ENCODE data around the gene ADPGK. TPM values are rescaled to one million over a fixed set of nuclear protein-coding genes. Genes with fewer than 3 reads are reported as not detected.

Gene ADPGK
- total RNA-seq, 1 experiment from 2014 or later, result 109 TPM

DNA sequence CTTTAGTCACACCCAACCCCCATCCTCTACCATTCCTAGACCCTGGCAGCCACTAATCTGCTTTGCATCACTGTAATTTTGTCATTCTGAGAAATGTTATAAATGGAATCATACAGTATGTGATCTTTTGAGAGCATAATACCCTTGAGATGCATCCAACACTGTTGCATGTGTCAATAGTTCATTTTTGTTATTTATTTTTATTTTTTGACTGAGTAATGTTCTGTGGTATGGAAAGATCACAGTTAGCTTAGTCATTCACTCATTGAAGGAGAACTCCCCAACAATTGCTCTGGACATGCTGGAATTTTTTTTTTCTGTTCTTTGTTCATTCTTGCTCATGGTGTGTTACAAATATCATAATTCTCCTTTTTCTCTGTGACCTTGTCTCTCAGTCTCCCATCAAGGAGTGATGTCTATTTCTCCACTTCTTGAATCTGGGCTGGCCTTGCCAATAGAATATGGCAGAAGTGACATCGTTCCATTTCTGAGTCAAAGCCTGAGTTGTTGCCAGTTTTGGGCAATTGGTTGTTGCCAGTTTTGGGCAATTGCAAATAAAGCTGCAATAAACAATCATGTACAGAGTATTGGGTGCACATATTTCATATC, 6.8 kb upstream of the ADPGK start:
- no peak for DNase-seq (ENCODE audit: low spot score)

DNA sequence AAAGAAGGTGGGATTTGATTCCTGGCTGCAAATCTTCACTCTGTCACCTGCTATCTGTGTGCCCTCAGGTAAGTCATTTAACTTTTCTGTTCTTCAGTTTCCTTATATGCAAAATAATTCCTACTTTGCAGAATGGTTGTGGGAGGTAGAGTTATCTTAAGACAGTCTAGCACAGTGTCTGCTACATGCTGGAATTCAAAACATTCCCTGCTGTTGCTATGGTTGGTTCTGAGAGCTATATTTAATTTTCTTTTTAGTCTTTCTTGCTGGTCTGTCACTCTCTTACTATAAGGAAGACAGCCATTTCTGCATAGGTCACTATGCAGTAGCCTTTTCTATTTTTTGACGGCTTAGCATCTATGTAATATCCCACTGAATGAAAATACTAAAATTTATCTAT, 4.0 kb upstream of the ADPGK start:
- no peak for DNase-seq (ENCODE audit: low spot score)

DNA sequence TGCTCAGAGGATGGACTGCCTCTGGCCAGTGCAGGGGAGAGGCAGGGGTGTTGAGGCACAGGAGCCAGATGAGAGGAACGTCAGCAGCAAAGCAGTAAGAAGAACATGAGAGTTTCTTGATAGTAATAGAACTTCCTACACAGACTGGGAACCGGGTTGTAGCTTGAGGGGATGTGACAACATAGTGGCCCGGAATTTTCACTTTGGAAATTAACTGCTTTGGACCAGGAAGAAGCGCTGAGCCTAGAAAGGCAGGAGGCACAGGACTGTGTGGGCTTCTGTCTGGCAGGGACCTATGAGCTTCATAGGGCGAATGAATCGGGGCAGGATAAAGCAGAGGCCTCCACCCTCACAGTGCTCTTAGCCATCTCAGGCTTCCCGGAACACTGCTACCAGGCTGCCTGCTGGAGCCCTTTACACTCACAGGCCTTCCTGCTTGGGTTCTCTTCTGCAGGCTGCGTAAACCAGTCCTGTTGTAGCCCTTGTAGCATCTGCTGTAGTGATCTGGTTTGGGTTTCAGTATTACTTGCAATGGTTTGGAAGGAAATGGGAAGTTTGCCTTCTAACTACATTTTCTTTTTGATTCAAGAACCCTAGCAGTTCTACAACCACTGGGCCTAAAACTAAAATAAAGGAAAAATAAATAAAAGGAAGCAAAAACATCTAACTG, 3.3 kb upstream of the ADPGK start:
- DNase-seq (ENCODE audit: low spot score), result no peak

DNA sequence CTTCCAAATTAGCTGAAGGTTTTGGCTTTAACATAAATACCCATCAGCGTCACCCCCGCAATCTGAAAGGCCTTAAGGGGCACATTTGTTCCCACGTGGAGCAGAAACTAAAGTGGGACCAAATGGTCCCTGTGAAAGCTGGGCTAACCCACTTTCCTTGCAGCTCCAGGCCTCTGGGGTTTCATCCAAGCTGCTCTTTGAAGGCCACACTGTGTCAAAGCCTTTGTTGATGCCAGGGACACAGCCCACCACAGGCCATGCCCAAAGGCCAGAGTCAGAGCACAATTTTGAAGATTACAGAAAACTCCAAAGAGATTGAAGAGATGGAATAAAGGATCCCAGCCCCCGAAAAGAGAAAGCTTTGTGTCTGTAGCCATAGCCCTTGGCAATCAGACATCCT, 2.7 kb upstream of the ADPGK start:
- no peak for DNase-seq (ENCODE audit: low spot score)

DNA sequence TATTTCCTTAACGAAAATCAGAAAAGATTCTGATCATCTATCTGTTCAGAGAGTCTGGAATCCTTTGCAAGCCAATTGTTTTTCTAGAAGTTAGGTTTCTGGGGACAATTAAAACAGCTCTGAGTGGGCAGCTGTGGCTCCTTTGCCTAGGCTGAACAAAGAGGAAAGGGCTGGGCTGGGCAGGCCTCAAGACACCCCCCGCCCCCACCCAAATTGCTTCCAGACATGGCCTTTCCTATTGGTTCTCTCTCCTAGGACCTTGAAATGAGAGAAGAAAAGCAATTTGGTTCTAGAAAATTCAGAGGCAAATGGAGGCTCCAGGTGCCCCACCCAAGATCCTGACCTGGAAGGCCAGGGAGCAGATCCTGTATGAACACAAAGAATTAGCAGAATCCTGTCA, 2.3 kb upstream of the ADPGK start:
- DNase-seq (ENCODE audit: low spot score), result no peak

DNA sequence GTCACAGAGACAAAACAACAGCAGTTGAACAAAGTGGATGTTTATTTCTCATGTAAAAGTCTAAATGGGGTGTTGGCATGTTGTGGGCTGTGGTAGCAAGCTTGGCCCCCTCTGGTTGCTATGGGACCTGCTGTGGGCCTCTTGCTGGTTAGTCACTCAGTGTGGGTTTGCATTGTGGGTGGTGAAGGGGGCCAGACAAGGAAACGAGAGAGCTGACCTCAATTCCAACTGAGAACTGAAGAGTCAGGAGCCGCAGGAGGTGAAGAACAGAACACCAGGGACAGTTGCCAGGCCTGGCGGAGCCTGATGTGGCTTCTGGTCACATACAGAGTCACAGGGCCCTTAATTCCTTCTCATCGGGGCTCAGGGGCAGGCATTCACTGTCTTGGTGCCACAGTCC, 1.9 kb upstream of the ADPGK start:
- DNase-seq (ENCODE audit: low spot score), result no peak

DNA sequence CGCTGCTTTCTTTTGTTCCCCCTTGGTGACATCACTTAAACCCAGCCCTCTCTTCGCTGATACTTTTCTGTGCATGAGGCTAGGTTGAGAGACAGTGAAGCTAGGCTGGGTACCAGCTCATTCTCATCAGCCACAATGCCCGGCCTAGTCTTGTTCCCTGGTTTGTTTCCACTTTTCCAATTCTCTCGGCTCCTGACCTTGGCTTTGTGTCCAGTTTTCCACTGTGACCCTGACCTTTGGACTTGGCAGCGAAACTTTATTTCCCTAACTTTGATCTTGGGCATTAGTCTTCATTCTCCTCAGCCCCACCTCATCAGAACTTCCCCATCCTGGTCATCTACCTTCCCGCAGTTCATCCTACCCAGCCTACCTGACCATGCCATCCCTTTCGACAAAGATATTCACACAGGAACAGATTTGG, 908 bp upstream of the ADPGK start:
- DNase-seq (ENCODE audit: low spot score), result no peak

DNA sequence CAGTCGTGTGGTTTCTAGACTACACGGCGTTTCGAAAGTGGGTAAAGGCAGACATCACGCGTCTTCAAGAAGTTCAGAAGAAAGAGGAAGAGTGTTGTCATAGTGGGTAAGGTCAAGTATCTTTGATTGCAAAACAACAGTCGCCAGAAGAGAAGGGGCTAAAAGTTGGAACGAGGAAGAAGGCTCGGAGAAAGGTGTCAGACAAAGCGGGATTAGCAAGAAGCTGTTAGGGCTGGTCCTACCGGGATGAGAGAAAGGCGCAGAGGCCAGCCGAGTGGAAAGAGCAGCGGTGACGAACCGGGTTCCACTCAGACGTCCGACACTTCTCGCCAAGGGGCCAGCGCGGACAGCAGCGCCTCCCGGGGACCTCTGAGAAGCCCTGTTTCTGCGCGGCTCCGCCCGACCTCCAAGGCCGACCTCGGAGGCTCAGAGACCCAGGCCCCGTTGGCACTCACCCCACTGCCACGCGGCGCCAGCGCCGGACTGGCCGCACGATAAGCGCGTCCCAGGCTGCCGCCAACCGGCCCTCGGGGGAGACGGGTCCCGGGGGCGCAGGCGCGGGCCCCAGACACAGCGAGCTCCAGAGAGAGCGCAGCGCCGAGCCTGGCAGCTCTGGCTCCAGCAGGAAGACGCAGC, 436 bp downstream of the ADPGK start:
- peak; percentile 65 for DNase-seq (ENCODE audit: low spot score)

DNA sequence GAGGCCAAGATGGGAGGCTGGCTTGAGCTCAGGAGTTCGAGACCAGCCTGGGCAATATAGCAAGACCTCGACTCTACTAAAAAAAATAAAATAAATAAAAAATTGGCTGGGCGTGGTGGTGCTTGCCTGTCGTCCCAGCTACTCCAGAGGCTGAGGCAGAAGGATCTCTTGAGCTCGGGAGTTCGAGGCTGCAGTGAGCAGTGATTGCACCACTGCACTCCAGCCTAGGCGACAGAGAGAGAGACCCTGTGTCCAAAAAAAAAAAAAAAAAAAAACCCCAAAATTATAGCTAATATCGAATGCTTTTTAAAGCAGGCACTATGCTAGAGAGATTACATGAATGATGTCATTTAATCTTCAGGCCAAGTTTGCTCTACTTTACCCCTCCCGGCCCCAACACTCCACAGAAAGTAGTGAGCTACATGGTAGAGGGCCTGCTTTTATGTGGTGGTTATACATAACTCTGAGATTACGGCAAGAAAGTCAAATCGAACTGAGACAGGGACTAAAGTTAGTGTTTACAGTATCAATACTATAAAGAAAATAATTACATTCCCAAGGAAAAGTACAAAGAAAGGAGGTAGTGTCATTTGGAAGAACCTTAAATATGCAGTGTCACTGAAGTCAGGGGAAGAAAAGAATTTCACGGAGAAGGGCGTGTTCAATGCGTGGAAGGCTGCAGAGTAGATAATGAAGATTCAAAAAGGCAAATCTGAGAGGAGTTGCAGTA, 1.1 kb downstream of the ADPGK start:
- DNase-seq (ENCODE audit: low spot score), result no peak

DNA sequence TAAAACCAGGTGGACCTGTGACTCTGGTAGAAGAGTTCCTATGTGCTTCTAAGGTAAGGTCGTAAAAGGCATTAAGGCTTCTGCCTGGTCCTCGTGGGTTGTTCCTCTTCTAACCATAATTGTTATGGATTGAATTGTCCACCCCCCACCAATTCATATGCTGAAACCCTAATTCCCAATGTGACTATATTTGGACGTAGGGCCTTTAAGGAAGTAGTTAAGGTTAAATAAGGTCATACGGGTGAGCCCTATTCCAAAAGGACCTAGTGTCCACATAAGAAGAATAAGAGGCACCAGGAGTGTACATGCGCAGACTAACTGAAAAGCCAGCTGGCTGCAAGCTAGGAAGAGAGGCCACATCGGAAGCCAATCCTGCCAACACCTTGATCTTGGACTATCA, 1.9 kb downstream of the ADPGK start:
- DNase-seq (ENCODE audit: low spot score), result no peak

DNA sequence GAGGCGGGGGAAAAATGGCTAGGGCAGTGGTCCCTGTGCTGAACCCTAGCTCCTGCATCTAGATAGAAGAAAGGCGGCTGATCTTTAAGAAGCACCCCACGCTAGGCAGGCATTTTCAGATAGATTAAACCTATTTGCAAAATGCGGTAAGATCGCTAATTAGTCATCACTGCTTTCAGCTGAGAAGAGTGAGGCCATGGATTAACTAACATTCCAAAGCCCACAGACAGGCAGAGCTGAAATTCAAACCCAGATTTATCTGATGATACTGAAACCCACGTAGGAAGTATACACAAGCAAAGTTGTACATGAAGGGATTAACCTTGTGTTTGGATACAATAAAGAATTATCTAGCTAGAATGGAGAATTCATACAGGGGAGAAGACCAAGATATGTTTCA, 4.8 kb downstream of the ADPGK start:
- no peak for DNase-seq (ENCODE audit: low spot score)

DNA sequence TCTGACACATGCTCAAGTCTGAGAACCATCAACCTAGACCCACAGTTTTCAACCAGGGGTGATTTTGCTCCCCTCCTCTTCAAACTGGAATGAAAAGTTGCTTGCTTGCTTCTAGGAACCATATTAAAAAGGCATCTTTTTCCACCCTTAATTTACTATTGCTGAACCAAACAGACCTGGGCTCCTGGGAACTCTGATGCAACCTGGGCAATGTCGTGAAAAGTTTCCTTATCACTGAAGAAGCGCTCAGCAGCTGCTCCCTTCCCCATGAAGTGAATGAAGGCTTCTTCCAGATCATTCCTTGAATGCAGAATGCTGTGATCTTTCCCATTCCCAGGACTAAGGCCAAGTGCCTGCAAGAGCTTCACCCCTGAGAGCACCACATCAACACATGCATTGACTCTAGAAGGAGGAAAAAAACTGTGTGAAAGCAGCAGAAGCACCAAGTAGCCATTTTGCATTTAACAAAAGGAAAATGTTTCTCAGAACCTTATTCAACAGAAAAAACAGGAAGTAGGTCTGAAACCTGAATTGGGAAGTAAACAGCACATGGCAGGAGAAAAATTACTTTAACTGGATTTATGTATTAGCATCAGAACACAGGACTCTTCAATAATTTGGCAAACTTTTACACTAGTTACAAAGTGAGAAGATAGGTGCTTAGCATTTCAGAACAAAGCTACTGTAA, 8.7 kb downstream of the ADPGK start:
- DNase-seq (ENCODE audit: low spot score), result no peak

DNA sequence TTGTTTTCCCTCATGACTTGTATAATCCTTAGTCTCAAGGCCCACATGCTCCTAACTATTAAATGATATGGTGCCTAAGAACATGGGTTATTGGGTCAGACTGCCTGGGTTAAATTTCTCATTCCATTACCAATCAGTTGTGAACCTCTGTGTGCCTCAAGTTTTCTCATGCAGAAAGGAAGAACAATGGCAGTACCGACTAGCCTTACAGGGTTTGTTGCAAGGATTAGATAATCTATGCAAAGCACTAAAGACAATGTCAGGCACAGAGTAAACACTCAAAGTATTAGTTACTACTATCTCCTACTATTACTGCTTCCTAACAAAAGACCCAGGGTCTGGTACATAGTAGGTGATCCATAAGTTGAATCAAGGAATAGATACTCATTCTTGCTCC, 12.2 kb downstream of the ADPGK start:
- DNase-seq (ENCODE audit: low spot score), result no peak

DNA sequence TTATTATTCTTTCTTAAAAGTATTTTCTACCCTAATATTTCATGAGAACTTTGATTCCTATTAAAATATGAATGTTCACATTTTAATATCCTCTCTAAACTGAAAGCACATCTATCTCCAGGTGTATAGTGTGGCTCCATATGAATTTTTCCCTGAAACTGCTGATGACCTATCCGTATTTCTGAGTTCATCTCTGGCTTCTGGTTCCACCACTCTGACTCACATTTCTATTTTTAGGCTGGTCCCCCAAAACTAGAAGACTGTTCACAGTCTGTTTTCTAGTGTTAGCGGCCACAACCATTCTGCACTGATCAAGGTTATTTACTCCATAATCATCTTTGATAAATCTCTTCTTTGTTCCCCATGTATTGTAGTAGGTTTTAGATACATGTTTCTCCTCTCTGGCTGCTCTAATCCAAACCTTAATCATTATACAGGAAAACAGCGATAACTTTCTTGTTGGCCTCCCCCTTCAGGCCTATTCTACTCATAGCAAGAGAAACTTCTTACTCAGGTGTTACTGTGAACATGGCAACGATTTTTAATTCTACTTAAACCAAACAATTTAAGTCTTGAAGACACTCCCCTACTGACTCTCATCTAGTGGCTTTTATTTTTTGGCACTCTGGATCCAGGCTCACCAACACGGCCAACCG, 12.8 kb downstream of the ADPGK start:
- peak; percentile 21 for DNase-seq (ENCODE audit: low spot score)

DNA sequence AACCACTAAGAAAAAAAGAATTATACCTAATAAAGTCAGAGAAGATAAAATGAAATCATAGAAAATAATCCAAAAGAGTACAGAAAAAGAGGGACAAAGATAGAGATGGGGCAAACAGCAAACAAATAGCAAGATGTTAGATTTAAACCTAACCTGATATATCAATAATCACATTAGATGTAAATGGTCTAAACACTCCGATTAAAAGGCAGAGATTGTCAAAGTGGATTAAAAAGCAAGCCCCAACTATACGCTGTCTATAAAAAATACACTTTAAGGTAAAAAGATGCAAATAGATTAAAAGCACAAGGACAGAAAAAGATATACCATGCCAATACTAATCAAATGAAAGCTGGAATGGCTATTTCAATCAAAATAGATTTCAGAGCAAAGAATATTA, 16.8 kb downstream of the ADPGK start:
- DNase-seq (ENCODE audit: low spot score), result no peak

DNA sequence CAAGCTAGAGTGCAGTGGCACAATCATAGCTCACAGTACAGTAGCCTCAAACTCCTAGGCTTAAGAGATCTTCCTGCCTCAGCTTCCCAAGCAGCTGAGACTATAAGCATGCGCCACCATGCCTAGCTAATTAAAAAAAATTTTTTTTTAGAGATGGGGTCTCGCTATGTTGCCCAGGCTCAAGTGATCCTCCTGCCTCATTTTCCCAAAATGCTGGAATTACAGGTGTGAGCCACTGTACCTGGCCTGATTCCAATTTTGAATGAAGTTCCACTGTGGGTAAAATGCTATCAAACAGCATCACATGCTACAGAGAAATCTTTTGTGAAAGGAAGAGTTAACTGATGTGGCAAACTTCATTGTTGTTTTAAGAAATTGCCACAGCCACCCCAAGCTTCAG, 17.5 kb downstream of the ADPGK start:
- DNase-seq (ENCODE audit: low spot score), result no peak

DNA sequence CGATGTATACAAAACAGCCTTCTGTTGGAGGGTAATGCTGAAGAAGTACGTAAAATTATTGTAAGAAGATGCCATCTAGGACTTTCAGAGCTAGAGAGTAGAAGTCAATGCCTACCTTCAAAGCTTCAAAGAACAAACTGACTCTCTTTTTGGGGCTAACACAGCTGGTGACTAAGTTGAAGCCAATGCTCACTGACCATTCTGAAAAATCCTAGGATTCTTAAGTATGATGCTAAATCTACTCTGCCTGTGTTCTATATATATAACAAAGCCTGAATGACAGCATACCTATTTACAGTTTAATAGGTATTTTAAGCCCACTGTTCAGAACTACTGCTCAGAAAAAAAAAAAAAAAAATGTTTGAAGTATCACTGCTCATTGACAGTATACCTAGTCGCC, 18.9 kb downstream of the ADPGK start:
- no peak for DNase-seq (ENCODE audit: low spot score)

DNA sequence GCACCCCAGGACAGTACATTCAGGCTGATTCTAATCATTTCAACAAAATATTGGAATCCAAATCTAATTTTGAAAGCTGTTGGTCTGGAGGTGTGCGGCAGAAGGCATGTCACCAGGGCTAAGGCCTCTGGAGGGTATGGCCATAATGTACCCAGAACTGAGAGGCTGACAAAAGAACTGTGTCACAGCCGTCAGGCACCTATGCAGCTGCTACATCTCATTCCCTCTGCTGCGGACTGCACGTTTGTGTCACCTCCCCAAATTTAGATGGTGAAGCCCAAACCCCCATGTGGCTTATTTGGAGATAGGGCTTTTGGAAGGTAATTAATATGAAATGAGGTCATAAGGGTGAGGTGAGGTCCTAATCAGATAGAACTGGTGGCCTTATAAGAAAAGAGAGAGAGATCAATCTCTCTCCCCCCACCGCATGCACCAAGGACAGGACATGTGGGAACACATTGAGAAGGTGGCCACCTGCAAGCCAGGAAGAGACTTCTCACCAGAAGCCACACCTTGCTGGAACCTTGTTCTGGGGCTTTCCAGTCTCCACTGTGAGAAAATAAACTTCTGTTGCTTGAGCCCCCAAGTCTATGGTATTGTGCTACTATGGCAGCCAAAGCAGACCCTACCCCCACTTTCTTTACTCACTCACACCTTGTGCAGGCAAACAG, 22.8 kb downstream of the ADPGK start:
- DNase-seq (ENCODE audit: low spot score), result no peak

DNA sequence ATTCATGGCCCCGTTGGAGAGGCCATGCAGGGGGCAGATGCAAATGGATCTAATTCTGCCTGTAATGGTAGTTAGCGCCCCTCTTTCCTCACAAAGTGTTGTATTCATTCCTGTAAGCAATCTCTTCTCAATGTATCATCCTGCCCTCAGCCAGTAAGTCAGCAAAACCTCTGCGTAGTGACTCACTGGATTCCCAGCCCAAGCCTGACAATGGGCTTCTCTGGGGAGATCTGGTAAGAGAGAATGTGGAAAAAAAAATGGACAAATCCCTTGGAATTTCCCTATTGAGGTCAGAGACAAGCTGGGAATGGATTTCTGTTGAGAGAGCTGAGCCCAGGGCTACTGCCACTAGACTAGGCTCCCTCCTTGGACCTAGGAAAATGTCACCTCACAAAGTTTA, 25.4 kb downstream of the ADPGK start:
- DNase-seq (ENCODE audit: low spot score), result no peak

DNA sequence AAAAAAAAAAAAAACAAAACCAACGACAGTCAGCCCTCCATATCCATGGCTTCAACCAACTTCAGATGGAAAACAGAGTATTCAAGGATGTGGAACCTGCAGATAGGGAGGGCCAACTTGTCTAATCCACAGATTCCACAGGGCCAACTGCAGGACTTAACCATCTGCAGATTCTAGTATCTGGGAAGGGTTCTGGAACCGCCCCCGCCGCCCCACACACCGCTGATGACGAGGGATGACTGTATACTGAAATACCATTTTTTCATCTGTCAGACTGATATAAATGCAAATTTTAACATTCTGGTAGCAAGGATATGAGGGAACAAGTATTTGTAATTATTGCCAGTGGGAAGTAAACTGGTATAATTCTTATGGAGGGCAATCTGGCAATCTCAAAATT, 29.5 kb downstream of the ADPGK start:
- no peak for DNase-seq (ENCODE audit: low spot score)
